Heart left ventricle (tissue), 13 donors: ENCODE results near the gene AFG3L2.

Source experiments
- CTCF ChIP-seq, 12 donors: fragments of 200-600 bp; sonication (generic) in 4 of 12; IDR thresholded peaks; one replicate each; pipeline versions ENCODE4 v1.5.0 to v1.8.0; 2018 to 2022; ENCODE audit warnings: antibody characterized with exemption in 12 of 12, mild to moderate bottlenecking in 5 of 12
- POLR2A ChIP-seq, 2 donors: fragments of 450-650 bp; IDR thresholded peaks; one replicate each; pipeline ENCODE4 v1.6.1; 2017; ENCODE audit warnings: antibody characterized with exemption in 2 of 2, mild to moderate bottlenecking in 2 of 2, moderate library complexity in 2 of 2
- donor health status: ischemic (EF 13 %, LVEDD 7.1; RV severe dilation, severe dysfunction).
- donor health status: DM: no; HTN: yes; CAD: no.
- donor health status: DM: no; HTN: no; CAD: no.
- donor health status: ischemic (EF 25% LVEDD 6.9; RV normal size, moderate dysfunction).
- donor health status: ischemic (EF 25% LVEDD 5.7; RV mildly dilated, moderate dysfunction).
- donor health status: ischemic (EF 35%, LVEDD 5.7; RV mildly dilated, moderate dysfunction).
- donor health status: nonischemic (EF 11% LVEDD 7.7; RV severe dilation, severe dysfunction).
- donor health status: DM: yes; HTN: yes; CAD: no.
- donor health status: PGD.
- donor health status: ischemic (EF 29% LVEDD 5.4; RV normal size, mild dysfunction).
- donor health status: nonischemic (EF 23%, LVEDD 6.1; RV moderate dilation, normal function).

DNA sequence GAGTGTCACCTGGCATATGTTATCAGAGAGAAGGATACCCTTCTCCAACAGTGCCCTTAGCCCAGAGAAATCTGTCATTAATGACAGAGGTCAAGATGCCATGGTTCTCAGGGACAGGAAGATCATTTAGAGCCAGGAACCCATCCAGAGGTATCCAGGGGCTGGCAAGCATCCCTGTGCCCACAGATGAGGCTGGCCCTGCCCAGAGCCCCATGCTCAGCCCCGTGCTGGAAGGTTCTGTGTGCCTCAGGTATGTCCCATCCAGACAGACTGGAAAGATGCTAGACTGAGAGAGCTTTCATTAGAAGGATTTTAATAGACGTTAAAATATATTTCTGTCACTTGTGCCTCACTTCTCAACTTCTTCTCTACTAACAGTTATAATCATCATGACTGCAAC is 77.2 kb downstream of the AFG3L2 start:
- TF ChIP-seq CTCF (IDR thresholded peaks at IDR 0.05), result no peak
- no peak for TF ChIP-seq POLR2A (IDR thresholded peaks at IDR 0.05)
